Measurements from ENCODE around the gene DEPDC4.

DEPDC4 gene

DNA sequence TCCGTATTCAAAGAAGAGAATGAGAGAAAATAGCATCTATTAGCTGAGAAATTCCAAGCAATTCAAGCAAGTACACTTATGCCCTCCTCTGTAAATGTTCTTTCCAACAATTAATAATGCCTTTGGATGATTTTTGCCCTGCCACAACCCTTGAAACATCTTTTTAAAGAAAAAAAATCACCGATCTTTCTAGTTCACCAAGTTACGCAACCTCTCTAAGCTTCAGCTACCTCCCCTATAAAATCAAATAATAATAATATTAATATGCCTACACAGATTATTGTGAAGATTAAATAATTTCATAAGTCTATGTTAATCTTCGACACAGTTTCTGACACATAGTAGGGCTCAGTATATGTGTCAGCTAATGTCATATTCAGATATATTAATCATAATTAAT is 19.1 kb downstream of the DEPDC4 start:
- H3K27me3 ChIP-seq (ENCODE audit: insufficient read depth, low read length): no peaks in the 10 kb centered on the region

DNA sequence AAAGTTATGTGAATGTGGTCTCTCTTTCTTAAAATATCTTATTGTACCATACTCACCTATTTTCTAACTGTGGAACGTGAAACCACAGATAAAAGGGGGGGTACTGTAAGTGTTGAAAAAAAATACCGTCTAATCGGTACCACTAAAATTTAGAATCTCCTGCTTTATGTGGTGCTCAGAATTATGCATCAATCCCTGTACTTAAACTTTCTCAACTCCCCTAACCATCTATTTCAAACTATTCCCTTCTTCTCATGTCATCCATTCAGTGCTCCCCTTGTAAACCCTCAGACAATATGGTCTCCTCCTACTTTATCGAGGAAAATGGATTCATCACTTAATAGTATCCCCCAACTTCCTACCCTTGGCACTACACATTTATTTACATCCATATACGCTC is 23.7 kb downstream of the DEPDC4 start:
- Histone ChIP-seq H3K27ac (ENCODE audit: low read depth, low read length, poor library complexity, severe bottlenecking) (no peak overlapping the region), H3K27me3 (ENCODE audit: insufficient read depth, low read length) (no peaks in the 10 kb centered on the region), H2AFZ (ENCODE audit: low read length) (no peak overlapping the region), H3K4me2 (ENCODE audit: low read length) (no peak overlapping the region), H3F3A (ENCODE audit: insufficient read depth, low read length) (no peaks in the 10 kb centered on the region), H3K9me3 (ENCODE audit: low read length) (no peaks in the 10 kb centered on the region), H3K79me2 (ENCODE audit: insufficient read depth, low read length) (no peaks in the 10 kb centered on the region), H4K20me1 (ENCODE audit: insufficient read depth, low read length) (no peaks in the 10 kb centered on the region), H3K9me2 (ENCODE audit: low read depth, low read length) (no peaks in the 10 kb centered on the region), H3K4me3 (ENCODE audit: low read depth, low read length, poor library complexity, severe bottlenecking) (no peak overlapping the region), H3K36me3 (ENCODE audit: insufficient read depth, low read length) (no peaks in the 10 kb centered on the region), H3K4me1 (ENCODE audit: insufficient read depth, low read length, severe bottlenecking) (no peaks in the 10 kb centered on the region), H3K9ac (ENCODE audit: low read length) (no peak overlapping the region)
- TF ChIP-seq EZH2 (IDR thresholded peaks at IDR 0.05; ENCODE audit: borderline replicate concordance, low read length): no peak
- TF ChIP-seq, protein P1, sequence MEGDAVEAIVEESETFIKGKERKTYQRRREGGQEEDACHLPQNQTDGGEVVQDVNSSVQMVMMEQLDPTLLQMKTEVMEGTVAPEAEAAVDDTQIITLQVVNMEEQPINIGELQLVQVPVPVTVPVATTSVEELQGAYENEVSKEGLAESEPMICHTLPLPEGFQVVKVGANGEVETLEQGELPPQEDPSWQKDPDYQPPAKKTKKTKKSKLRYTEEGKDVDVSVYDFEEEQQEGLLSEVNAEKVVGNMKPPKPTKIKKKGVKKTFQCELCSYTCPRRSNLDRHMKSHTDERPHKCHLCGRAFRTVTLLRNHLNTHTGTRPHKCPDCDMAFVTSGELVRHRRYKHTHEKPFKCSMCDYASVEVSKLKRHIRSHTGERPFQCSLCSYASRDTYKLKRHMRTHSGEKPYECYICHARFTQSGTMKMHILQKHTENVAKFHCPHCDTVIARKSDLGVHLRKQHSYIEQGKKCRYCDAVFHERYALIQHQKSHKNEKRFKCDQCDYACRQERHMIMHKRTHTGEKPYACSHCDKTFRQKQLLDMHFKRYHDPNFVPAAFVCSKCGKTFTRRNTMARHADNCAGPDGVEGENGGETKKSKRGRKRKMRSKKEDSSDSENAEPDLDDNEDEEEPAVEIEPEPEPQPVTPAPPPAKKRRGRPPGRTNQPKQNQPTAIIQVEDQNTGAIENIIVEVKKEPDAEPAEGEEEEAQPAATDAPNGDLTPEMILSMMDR (IDR thresholded peaks at IDR 0.05; ENCODE audit: low read length): no peak

More for the DNA sequence above, 19.1 kb downstream of the DEPDC4 start:
- no peaks in the 10 kb centered on the region for H3K36me3 ChIP-seq (ENCODE audit: insufficient read depth, low read length)
- H3K9ac ChIP-seq (ENCODE audit: low read length): no peak overlapping the region
- H3K9me2 ChIP-seq (ENCODE audit: low read depth, low read length): no peaks in the 10 kb centered on the region
- H3K79me2 ChIP-seq (ENCODE audit: insufficient read depth, low read length): no peaks in the 10 kb centered on the region
- H4K20me1 ChIP-seq (ENCODE audit: insufficient read depth, low read length): no peaks in the 10 kb centered on the region
- no peak overlapping the region for H3K4me2 ChIP-seq (ENCODE audit: low read length)
- no peak overlapping the region for H3K27ac ChIP-seq (ENCODE audit: low read depth, low read length, poor library complexity, severe bottlenecking)
- no peak overlapping the region for H3K4me3 ChIP-seq (ENCODE audit: low read depth, low read length, poor library complexity, severe bottlenecking)
- TF ChIP-seq, protein P1 (IDR thresholded peaks at IDR 0.05; ENCODE audit: low read length): no peak
- TF ChIP-seq EZH2 (IDR thresholded peaks at IDR 0.05; ENCODE audit: borderline replicate concordance, low read length): no peak
- no peaks in the 10 kb centered on the region for H3K4me1 ChIP-seq (ENCODE audit: insufficient read depth, low read length, severe bottlenecking)
- no peaks in the 10 kb centered on the region for H3F3A ChIP-seq (ENCODE audit: insufficient read depth, low read length)
- no peak overlapping the region for H2AFZ ChIP-seq (ENCODE audit: low read length)
- no peaks in the 10 kb centered on the region for H3K9me3 ChIP-seq (ENCODE audit: low read length)

DNA sequence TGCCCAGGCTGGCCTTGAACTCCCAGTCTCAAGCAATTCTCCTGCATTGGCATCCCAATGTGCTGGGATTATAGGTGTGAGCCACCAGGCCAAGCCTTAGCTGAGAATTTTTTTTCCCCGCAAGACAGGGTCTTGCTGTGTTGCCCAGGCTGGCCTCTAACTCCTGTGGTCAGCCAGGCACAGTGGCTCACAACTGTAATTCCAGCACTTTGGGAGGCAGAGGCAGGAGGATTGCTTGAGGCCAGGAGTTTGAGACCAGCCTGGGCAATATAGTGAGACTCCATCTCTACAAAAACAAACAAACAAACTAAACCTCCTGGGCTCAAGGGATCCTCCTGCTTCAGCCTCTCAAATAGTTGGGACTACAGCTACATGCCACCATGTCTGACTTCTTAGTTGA is 27.3 kb downstream of the DEPDC4 start:
- H3K4me2 ChIP-seq (ENCODE audit: low read length): no peak overlapping the region

More for the DNA sequence above, 27.3 kb downstream of the DEPDC4 start:
- no peak overlapping the region for H3K4me3 ChIP-seq (ENCODE audit: low read depth, low read length, poor library complexity, severe bottlenecking)
- H2AFZ ChIP-seq (ENCODE audit: low read length): no peak overlapping the region
- no peaks in the 10 kb centered on the region for H4K20me1 ChIP-seq (ENCODE audit: insufficient read depth, low read length)
- no peak for TF ChIP-seq EZH2 (IDR thresholded peaks at IDR 0.05; ENCODE audit: borderline replicate concordance, low read length)
- TF ChIP-seq, protein P1 (IDR thresholded peaks at IDR 0.05; ENCODE audit: low read length): no peak
- no peaks in the 10 kb centered on the region for H3K4me1 ChIP-seq (ENCODE audit: insufficient read depth, low read length, severe bottlenecking)
- H3K9me3 ChIP-seq (ENCODE audit: low read length): no peaks in the 10 kb centered on the region
- H3K9me2 ChIP-seq (ENCODE audit: low read depth, low read length): no peaks in the 10 kb centered on the region
- no peaks in the 10 kb centered on the region for H3K27me3 ChIP-seq (ENCODE audit: insufficient read depth, low read length)
- no peaks in the 10 kb centered on the region for H3K79me2 ChIP-seq (ENCODE audit: insufficient read depth, low read length)
- H3K36me3 ChIP-seq (ENCODE audit: insufficient read depth, low read length): no peaks in the 10 kb centered on the region
- no peak overlapping the region for H3K9ac ChIP-seq (ENCODE audit: low read length)
- no peaks in the 10 kb centered on the region for H3F3A ChIP-seq (ENCODE audit: insufficient read depth, low read length)
- no peak overlapping the region for H3K27ac ChIP-seq (ENCODE audit: low read depth, low read length, poor library complexity, severe bottlenecking)
